GM18511 (cell line): ENCODE measurements around the gene ZC3HAV1.
A peak's percentile ranks its signal among the peaks of the same experiment; 100 is the strongest.
"Not testable (repeated sequence)": the region's sequence is repeated elsewhere in the genome, so short reads cannot be mapped to it uniquely, and the experiment has no call there.

Source experiments
- ATAC-seq: cut with Tn5 transposase; IDR thresholded peaks from one replicate; pipeline ENCODE4 v1.9.1; 2021; ENCODE audit warnings: mild to moderate bottlenecking, moderate library complexity; ENCODE audit not compliant: unreplicated experiment

ZC3HAV1 gene

GRCh38 chr7:139109188-139109982, at the start of gene ZC3HAV1:
Gene ZC3HAV1, minus strand, starts transcription at chr7:139109720. Its CDS starts 389 bp downstream, at chr7:139109331.
- ATAC-seq = peak; percentile 76

- no peak for ATAC-seq
Observed at GRCh38 chr7:139153832-139154231, 44.3 kb upstream of the ZC3HAV1 start.

- ATAC-seq = no peak
Observed at GRCh38 chr7:139152149-139152548, 42.6 kb upstream of the ZC3HAV1 start.

- no peak for ATAC-seq
Observed at GRCh38 chr7:139139150-139139549, 29.6 kb upstream of the ZC3HAV1 start.

- ATAC-seq = peak; percentile 97
Observed at GRCh38 chr7:139133335-139134139, 24.0 kb upstream of the ZC3HAV1 start.

GRCh38 chr7:139132887-139133286, 23.4 kb upstream of the ZC3HAV1 start:
- no peak for ATAC-seq

- no peak for ATAC-seq
Observed at GRCh38 chr7:139131601-139132041, 22.1 kb upstream of the ZC3HAV1 start.

- not testable (repeated sequence) for ATAC-seq
Observed at GRCh38 chr7:139129814-139130213, 20.3 kb upstream of the ZC3HAV1 start.

GRCh38 chr7:139127648-139128047, 18.1 kb upstream of the ZC3HAV1 start:
- ATAC-seq = no peak

- no peak for ATAC-seq
Observed at GRCh38 chr7:139125657-139126056, 16.1 kb upstream of the ZC3HAV1 start.

- ATAC-seq = not testable (repeated sequence)
Observed at GRCh38 chr7:139124995-139125394, 15.5 kb upstream of the ZC3HAV1 start.

- ATAC-seq = peak; percentile 78
Observed at GRCh38 chr7:139124084-139124914, 14.8 kb upstream of the ZC3HAV1 start.

- no peak for ATAC-seq
Observed at GRCh38 chr7:139119486-139119849, 9.9 kb upstream of the ZC3HAV1 start.

- ATAC-seq = peak; percentile 87
Observed at GRCh38 chr7:139118805-139119485, 9.4 kb upstream of the ZC3HAV1 start.

GRCh38 chr7:139118234-139118804, 8.8 kb upstream of the ZC3HAV1 start:
- ATAC-seq = peak; percentile 70

- ATAC-seq = no peak
Observed at GRCh38 chr7:139117599-139118233, 8.2 kb upstream of the ZC3HAV1 start.

GRCh38 chr7:139116999-139117398, 7.5 kb upstream of the ZC3HAV1 start:
- no peak for ATAC-seq

- no peak for ATAC-seq
Observed at GRCh38 chr7:139115104-139115503, 5.6 kb upstream of the ZC3HAV1 start.

- ATAC-seq = no peak
Observed at GRCh38 chr7:139114585-139114984, 5.1 kb upstream of the ZC3HAV1 start.

GRCh38 chr7:139114018-139114417, 4.5 kb upstream of the ZC3HAV1 start:
- no peak for ATAC-seq
